Ovary (tissue), 3 donors: Measurements from ENCODE around the gene KCNG2.

Experiments
- EP300 ChIP-seq: sonication (generic); formaldehyde crosslinking; IDR thresholded peaks from one replicate; pipeline ENCODE4 v1.6.1; 2017; ENCODE audit warnings: antibody characterized with exemption
- POLR2A ChIP-seq: fragments of 450-650 bp; IDR thresholded peaks from one replicate; pipeline ENCODE4 v1.6.1; 2017; ENCODE audit warnings: antibody characterized with exemption, mild to moderate bottlenecking, moderate library complexity
- TF ChIP-seq, protein P1 (sequence below), 3 donors: fragments of 450-650 bp in 2 of 3; fragments of 200-600 bp in 1 of 3; IDR thresholded peaks; one replicate each; pipeline versions ENCODE4 v1.5.1 to v1.8.0; 2016 to 2022; ENCODE audit warnings: antibody characterized with exemption in 3 of 3, mild to moderate bottlenecking in 1 of 3
- donor health status: DM: no; HTN: no; CAD: no.

GRCh38 chr18:79853303-79853992 lies 55.7 kb downstream of the KCNG2 start:
- TF ChIP-seq, protein P1, sequence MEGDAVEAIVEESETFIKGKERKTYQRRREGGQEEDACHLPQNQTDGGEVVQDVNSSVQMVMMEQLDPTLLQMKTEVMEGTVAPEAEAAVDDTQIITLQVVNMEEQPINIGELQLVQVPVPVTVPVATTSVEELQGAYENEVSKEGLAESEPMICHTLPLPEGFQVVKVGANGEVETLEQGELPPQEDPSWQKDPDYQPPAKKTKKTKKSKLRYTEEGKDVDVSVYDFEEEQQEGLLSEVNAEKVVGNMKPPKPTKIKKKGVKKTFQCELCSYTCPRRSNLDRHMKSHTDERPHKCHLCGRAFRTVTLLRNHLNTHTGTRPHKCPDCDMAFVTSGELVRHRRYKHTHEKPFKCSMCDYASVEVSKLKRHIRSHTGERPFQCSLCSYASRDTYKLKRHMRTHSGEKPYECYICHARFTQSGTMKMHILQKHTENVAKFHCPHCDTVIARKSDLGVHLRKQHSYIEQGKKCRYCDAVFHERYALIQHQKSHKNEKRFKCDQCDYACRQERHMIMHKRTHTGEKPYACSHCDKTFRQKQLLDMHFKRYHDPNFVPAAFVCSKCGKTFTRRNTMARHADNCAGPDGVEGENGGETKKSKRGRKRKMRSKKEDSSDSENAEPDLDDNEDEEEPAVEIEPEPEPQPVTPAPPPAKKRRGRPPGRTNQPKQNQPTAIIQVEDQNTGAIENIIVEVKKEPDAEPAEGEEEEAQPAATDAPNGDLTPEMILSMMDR (IDR thresholded peaks at IDR 0.05) = no peak
- TF ChIP-seq EP300 (no peak), POLR2A (no peak)
